H1 (cell line): ENCODE measurements around the gene SPSB2. TPM values are rescaled to one million over a fixed set of nuclear protein-coding genes. Genes with fewer than 3 reads are reported as not detected.

Experiments
- CTCF ChIA-PET: fragments of 300-600 bp; sonication (Branson Sonifier 250); formaldehyde crosslinking; loops from one replicate; lab custom pipeline; 2021; ENCODE audit not compliant: partially characterized antibody; lab: Charles Lee
- POLR2A ChIA-PET: fragments of 300-600 bp; sonication (Branson Sonifier 250); formaldehyde crosslinking; loops from one replicate; lab custom pipeline; 2021; ENCODE audit warnings: inconsistent platforms; ENCODE audit not compliant: partially characterized antibody; lab: Charles Lee
- DNase-seq, 2 experiments: peaks; one replicate each; pipeline versions ENCODE4 v3.0.0 to v3.0.0-alpha.2; 2010 to 2022; ENCODE audit warnings: low spot score in 2 of 2, low read depth in 1 of 2, mixed read lengths in 1 of 2
- FAIRE-seq: peaks from 2 replicates; lab custom pipeline; 2011; peaks lifted over from hg19 to GRCh38; lab: Jason Lieb, UNC
- H2AFZ ChIP-seq: 2 replicates; pipeline ENCODE4 v1.8.1; 2012; ENCODE audit warnings: low read length, inconsistent platforms
- H2AK5ac ChIP-seq: 2 replicates; pipeline ENCODE4 v1.6.1; 2013; ENCODE audit warnings: low read depth, low read length
- H2BK120ac ChIP-seq: replicated peaks from 2 replicates; pipeline ENCODE3; 2013; ENCODE audit warnings: low read depth, low read length, inconsistent platforms
- H2BK12ac ChIP-seq: 2 replicates; pipeline ENCODE4 v1.6.1; 2013; ENCODE audit warnings: low read depth, low read length
- H2BK15ac ChIP-seq: 2 replicates; pipeline ENCODE4 v1.6.1; 2013; ENCODE audit warnings: low read length
- H2BK20ac ChIP-seq: 2 replicates; pipeline ENCODE4 v1.6.1; 2013; ENCODE audit warnings: low read length
- H2BK5ac ChIP-seq: 2 replicates; pipeline ENCODE4 v1.6.1; 2013; ENCODE audit warnings: low read depth, low read length
- H3K14ac ChIP-seq: 2 replicates; pipeline ENCODE4 v1.6.1; 2013; ENCODE audit warnings: inconsistent platforms; ENCODE audit not compliant: insufficient read length
- H3K18ac ChIP-seq: 2 replicates; pipeline ENCODE4 v1.6.1; 2013; ENCODE audit warnings: low read length; ENCODE audit errors: extremely low read depth
- H3K23ac ChIP-seq: 2 replicates; pipeline ENCODE4 v1.6.1; 2013; ENCODE audit warnings: inconsistent platforms; ENCODE audit not compliant: insufficient read length
- H3K23me2 ChIP-seq: 2 replicates; pipeline ENCODE4 v1.6.1; 2013; ENCODE audit warnings: low read depth, low read length
- H3K27ac ChIP-seq: 2 replicates; pipeline ENCODE4 v1.6.1; 2011; ENCODE audit warnings: low read depth, low read length, inconsistent platforms
- H3K27me3 ChIP-seq, 4 experiments: replicated peaks in 1 of 4; 1 replicate in 1 of 4; 2 replicates in 3 of 4; pipeline versions ENCODE4 v1.6.1 to v1.8.1; 2011 to 2013; ENCODE audit warnings: low read length in 3 of 4, mild to moderate bottlenecking in 3 of 4, inconsistent platforms in 2 of 4, mixed read lengths in 2 of 4, moderate library complexity in 1 of 4; ENCODE audit not compliant: control insufficient read depth in 3 of 4, insufficient read depth in 3 of 4; ENCODE audit errors: extremely low read depth in 1 of 4
- H3K36me3 ChIP-seq, 4 experiments: 2 replicates each; pipeline versions ENCODE4 v1.6.1 to v1.8.1; 2011 to 2013; ENCODE audit warnings: mild to moderate bottlenecking in 4 of 4, low read length in 3 of 4, moderate library complexity in 2 of 4, control low read depth in 1 of 4, inconsistent platforms in 1 of 4; ENCODE audit not compliant: insufficient read depth in 4 of 4, control insufficient read depth in 2 of 4
- H3K4ac ChIP-seq: replicated peaks from 2 replicates; pipeline ENCODE3; 2013; ENCODE audit warnings: low read length, low read depth, mixed read lengths, inconsistent platforms; ENCODE audit not compliant: insufficient read length
- H3K4me1 ChIP-seq, 4 experiments: replicated peaks in 1 of 4; 1 replicate in 1 of 4; 2 replicates in 3 of 4; pipeline versions ENCODE4 v1.6.1 to v1.8.1; 2011 to 2013; ENCODE audit warnings: low read length in 3 of 4, inconsistent platforms in 2 of 4, mixed read lengths in 1 of 4; ENCODE audit not compliant: insufficient read depth in 4 of 4, control insufficient read depth in 3 of 4
- H3K4me2 ChIP-seq, 2 experiments: 2 replicates each; pipeline versions ENCODE4 v1.6.1 to v1.8.1; 2011 to 2013; ENCODE audit warnings: low read depth in 2 of 2, low read length in 2 of 2, control low read depth in 1 of 2, inconsistent platforms in 1 of 2, mild to moderate bottlenecking in 1 of 2; ENCODE audit not compliant: insufficient read depth in 1 of 2
- H3K4me3 ChIP-seq, 4 experiments: fragments of 200-600, 300-600 bp in 1 of 4; sonication (generic), shearing (Covaris generic), sonication (Bioruptor Twin) in 1 of 4; 2 replicates each; pipeline versions ENCODE4 v1.5.1 to v1.8.1; 2011 to 2016; ENCODE audit warnings: low read length in 4 of 4, low read depth in 3 of 4, control low read depth in 2 of 4, inconsistent platforms in 2 of 4, mild to moderate bottlenecking in 2 of 4, mixed read lengths in 1 of 4, moderate library complexity in 1 of 4; ENCODE audit not compliant: insufficient read depth in 2 of 4; ENCODE audit errors: extremely low read depth in 1 of 4
- H3K56ac ChIP-seq: replicated peaks from 2 replicates; pipeline ENCODE3; 2013; ENCODE audit warnings: low read depth, mild to moderate bottlenecking, mixed read lengths, low read length, inconsistent platforms; ENCODE audit not compliant: insufficient read length
- H3K79me1 ChIP-seq: 2 replicates; pipeline ENCODE4 v1.6.1; 2013; ENCODE audit warnings: low read depth, low read length, control low read depth
- H3K79me2 ChIP-seq, 2 experiments: 2 replicates each; pipeline versions ENCODE4 v1.6.1 to v1.8.1; 2012 to 2013; ENCODE audit warnings: low read length in 2 of 2, mild to moderate bottlenecking in 2 of 2, inconsistent platforms in 1 of 2; ENCODE audit not compliant: insufficient read depth in 2 of 2, control insufficient read depth in 1 of 2
- H3K9ac ChIP-seq, 4 experiments: replicated peaks in 1 of 4; 1 replicate in 1 of 4; 2 replicates in 3 of 4; pipeline versions ENCODE4 v1.6.1 to v1.8.1; 2011 to 2013; ENCODE audit warnings: low read depth in 3 of 4, low read length in 3 of 4, control low read depth in 2 of 4, mild to moderate bottlenecking in 2 of 4, moderate library complexity in 2 of 4, inconsistent platforms in 1 of 4; ENCODE audit errors: extremely low read depth in 1 of 4
- H3K9me3 ChIP-seq, 2 experiments: 2 replicates each; pipeline versions ENCODE4 v1.6.1 to v1.8.1; 2012 to 2013; ENCODE audit warnings: mild to moderate bottlenecking in 2 of 2, moderate library complexity in 2 of 2, control low read depth in 1 of 2, inconsistent platforms in 1 of 2, low read depth in 1 of 2, low read length in 1 of 2, mixed read lengths in 1 of 2; ENCODE audit not compliant: insufficient read depth in 2 of 2
- H4K20me1 ChIP-seq, 2 experiments: replicated peaks in 1 of 2; 2 replicates each; pipeline versions ENCODE3 to v1.8.1; 2011 to 2013; ENCODE audit warnings: inconsistent platforms in 2 of 2, low read length in 2 of 2, mild to moderate bottlenecking in 1 of 2; ENCODE audit not compliant: insufficient read depth in 2 of 2, control insufficient read depth in 1 of 2
- H4K5ac ChIP-seq: 2 replicates; pipeline ENCODE4 v1.6.1; 2013; ENCODE audit warnings: low read length, low read depth, mixed read lengths, inconsistent platforms; ENCODE audit not compliant: insufficient read length
- H4K8ac ChIP-seq: 2 replicates; pipeline ENCODE4 v1.8.0; 2013; ENCODE audit warnings: mild to moderate bottlenecking, moderate library complexity, low read length, inconsistent platforms; ENCODE audit not compliant: insufficient read depth; ENCODE audit errors: extremely low read depth
- H4K91ac ChIP-seq: replicated peaks from 2 replicates; pipeline ENCODE3; 2013; ENCODE audit warnings: low read length, mixed read lengths, inconsistent platforms; ENCODE audit not compliant: insufficient read length
- CTBP2 ChIP-seq: IDR thresholded peaks from 2 replicates; pipeline ENCODE4 v1.7.0; 2011; ENCODE audit warnings: borderline replicate concordance, mild to moderate bottlenecking, moderate library complexity, mixed read lengths, low read length; ENCODE audit not compliant: insufficient read depth, insufficient read length
- MAFK ChIP-seq: IDR thresholded peaks from 2 replicates; pipeline ENCODE4 v1.6.1; 2012; ENCODE audit warnings: low read depth, mild to moderate bottlenecking, improper control_type of control experiment, low read length
- WGBS, 2 experiments: shearing (Covaris generic) in 1 of 2; methylation state at CpG; one replicate each; pipeline versions ENCODE4 v1.1.6 to v1.1.7; 2013 to 2015; ENCODE audit warnings: low lambda C conversion rate in 2 of 2, mixed read lengths in 2 of 2, inconsistent platforms in 1 of 2, low coverage in 1 of 2, missing lambda C conversion rate in 1 of 2; ENCODE audit not compliant: insufficient replicate concordance in 2 of 2, insufficient coverage in 1 of 2, insufficient read length in 1 of 2; ENCODE audit errors: extremely low coverage in 1 of 2, missing lambda C conversion rate in 1 of 2; 5-methylcytosine and 5-hydroxymethylcytosine counted together
- polyA plus RNA-seq, 7 experiments: library from polyadenylated mRNA; depleted of rRNA in 3 of 7; stranded (reverse) in 5 of 7; unstranded in 2 of 7; fragments of >200 nt in 5 of 7; fragments of 200-250 nt in 2 of 7; gene quantifications; 1 replicate in 5 of 7; 2 replicates in 1 of 7; 4 replicates in 1 of 7; pipeline versions ENCODE4 v1.2.1 to v1.2.3, GENCODE V29; 2011 to 2013; ENCODE audit warnings: missing spikeins in 2 of 7, mixed read lengths in 2 of 7
- total RNA-seq: library from RNA; stranded (reverse); fragmentation: NEBNext Ultra II Directional; extraction: Animal tissue kit (Norgen Biotek cat#: 25700); gene quantifications from 2 replicates; pipeline ENCODE4 v1.2.1, GENCODE V29; 2021

Gene SPSB2
- total and polyA plus RNA-seq, 2 of the 8 experiments (the other 6 are each of a cell fraction or from before 2014, with no cell fraction given) = 13.0 to 23.2 TPM

DNA sequence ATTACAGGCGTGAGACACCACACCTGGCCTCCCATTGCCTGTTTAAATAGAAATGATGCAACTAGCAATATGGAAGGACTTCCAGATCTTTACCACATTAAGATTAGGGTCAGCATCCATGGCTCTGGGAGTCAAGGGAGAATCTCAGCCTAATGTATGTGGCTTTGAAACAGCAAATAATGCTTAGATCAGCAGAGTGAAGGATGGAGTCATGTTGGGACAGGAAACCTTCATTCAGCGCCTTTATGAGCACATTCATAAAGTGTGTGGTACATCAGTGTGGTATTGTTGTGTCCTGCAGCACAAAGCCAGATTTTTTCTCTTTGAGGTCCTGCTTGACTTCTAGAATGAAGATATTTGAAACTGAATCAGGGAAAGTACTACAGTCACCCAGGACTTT is 15.3 kb upstream of the SPSB2 start:
- H3K23me2 ChIP-seq = no peaks in the 10 kb centered on the region
- no peak for FAIRE-seq
- CTCF ChIA-PET = interaction anchor here (0.6 to 2.3 kb wide), 2 partner anchors 16 to 190 kb away, joined by 3 to 18 read pairs; partner anchors contain the start of gene SPSB2

More for the DNA sequence above, 15.3 kb upstream of the SPSB2 start:
- H2BK120ac ChIP-seq = no peak overlapping the region
- peaks cover 0 to 20% (median 1%) of the 10 kb centered on the region in 4 experiments; a peak in 4 of 8 replicates for H3K36me3 ChIP-seq
- H3K4ac ChIP-seq = no peak overlapping the region
- peak overlapping the region; percentile 98; the same call in 1 of the 2 replicates for H2BK12ac ChIP-seq
- POLR2A ChIA-PET = interaction anchor here (4.1 to 7.8 kb wide), 2 partner anchors 16 to 21 kb away, joined by 26 to 86 read pairs; partner anchors contain the start of genes SPSB2 and TPI1
- H3K9me3 ChIP-seq = no peaks in the 10 kb centered on the region
- no peak overlapping the region for H3K27ac ChIP-seq
- TF ChIP-seq MAFK (peak; percentile 47; the same call in 1 of the 2 replicates), CTBP2 (no peak)
- no peak for DNase-seq
- H3K4me2 ChIP-seq = no peak overlapping the region
- no peaks in the 10 kb centered on the region for H4K20me1 ChIP-seq
- peak overlapping the region; percentile 100 for H2AK5ac ChIP-seq
- H3K79me2 ChIP-seq = no peaks in the 10 kb centered on the region
- H2AFZ ChIP-seq = no peak overlapping the region
- no peak overlapping the region for H3K4me3 ChIP-seq
- H4K91ac ChIP-seq = peak overlapping the region; percentile 1
- H3K56ac ChIP-seq = no peak overlapping the region
- H3K79me1 ChIP-seq = no peaks in the 10 kb centered on the region
- H3K18ac ChIP-seq = peak overlapping the region; percentile 76
- H3K27me3 ChIP-seq = no peaks in the 10 kb centered on the region
- no peak overlapping the region for H4K5ac ChIP-seq
- H4K8ac ChIP-seq = no peak overlapping the region
- 0 out of 2 replicates have a peak overlapping the region, but pooled peaks have one; percentile 5 for H2BK15ac ChIP-seq
- no peak overlapping the region for H3K9ac ChIP-seq
- H3K23ac ChIP-seq = no peak overlapping the region
- peak overlapping the region; percentile 54; the same call in 1 of the 2 replicates for H2BK5ac ChIP-seq
- peak overlapping the region; percentile 62 for H2BK20ac ChIP-seq
- WGBS, 2 experiments = 95% methylated on average over 2 of the region's 2 CpGs; no CpG with 5 or more reads in 1 of the 2 experiments
- peaks cover 2 to 13% (median 8%) of the 10 kb centered on the region in 4 experiments; a peak in 6 of 7 replicates for H3K4me1 ChIP-seq
- no peak overlapping the region for H3K14ac ChIP-seq
